ENCODE measurements around the gene FRAT2.

The FRAT2 gene

DNA sequence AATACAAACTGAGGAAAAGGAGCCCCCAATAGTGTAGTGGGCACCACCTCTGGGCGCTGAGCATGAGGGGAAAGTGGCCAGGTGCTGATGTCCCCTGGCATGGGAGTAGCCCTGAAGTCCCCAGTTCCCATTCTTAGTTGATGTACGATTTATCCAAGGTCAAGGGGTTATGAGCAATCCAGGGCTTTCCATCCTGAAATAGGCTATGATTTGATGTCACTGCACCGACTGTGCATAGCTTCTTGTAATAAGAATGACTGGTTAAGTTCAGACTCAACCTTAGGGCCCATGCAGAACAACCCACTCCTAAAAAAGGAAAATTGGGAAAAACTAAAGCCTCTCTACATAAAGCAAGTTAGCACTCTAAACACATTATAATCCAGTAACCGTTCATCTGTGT is 11.0 kb downstream of the FRAT2 start:
- DNase-seq (ENCODE audit: low read depth): no peak

- DNase-seq (ENCODE audit: low read depth): no peak
These were observed 12.7 kb downstream of the FRAT2 start for GRCh38 chr10:97321804-97322190.

DNA sequence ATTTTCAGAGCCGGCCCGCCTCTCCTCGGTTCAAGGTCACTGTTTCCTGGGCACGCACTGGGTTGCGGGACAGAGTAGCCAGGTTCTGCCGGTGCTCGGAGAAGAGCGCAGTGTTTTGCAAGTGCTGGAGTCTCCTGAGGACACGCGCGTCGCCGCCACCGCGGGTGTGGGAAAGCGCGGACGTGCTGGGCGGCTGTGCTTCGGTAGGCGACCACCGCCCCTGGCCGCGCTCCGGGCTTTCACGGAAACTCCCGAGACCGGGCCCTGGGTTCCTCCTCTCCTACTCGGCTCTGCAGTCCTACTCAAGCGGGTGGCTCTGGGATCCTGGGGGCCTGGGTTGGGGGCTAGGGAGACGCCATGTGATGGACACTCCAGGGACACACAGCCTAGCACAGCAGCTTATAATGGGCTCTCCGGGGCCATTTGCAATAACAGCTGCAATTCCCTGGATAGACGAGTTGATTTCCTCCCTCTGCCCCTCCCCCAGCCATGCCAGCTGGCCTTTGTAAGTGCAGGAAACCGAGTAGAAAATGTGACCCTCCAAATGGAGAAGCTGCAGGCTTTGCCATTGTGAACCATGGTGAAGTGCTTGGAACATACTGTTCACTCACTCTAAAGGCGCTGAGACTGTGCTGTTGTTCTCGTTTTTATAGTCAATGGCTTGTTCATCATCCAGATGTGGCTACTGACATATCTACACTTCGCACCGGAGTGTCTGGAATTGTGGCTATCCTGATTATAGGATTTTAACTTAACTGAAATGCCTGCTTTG is 13.3 kb downstream of the FRAT2 start:
- DNase-seq (ENCODE audit: low read depth): no peak

DNA sequence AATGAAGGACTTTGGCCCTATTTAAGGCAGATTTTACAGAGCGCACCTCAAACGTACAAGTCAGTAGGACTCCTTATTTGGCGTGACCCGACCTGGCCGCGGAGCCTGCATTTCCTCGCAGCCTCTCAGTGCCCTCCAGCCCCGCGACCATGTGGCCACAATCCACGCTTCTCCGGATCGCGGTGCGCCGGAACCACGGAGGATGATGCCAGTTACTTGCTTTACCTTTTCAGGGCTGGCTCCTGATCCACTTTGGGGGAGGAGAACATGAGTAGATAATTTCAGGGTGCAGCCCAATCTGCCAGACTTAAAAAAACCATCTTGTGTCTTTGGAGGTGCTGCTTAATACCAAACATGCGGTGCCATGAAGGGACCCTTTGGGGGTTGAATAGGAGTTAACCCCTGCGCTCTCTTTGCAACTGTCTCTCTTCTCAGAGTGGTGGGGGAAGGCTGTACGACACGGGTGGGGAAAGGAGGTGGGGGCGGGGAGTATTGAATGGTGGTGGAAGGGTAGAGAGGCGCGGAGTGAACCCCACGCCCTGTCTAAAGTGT is 14.0 kb downstream of the FRAT2 start:
- DNase-seq (ENCODE audit: low read depth): no peak

DNA sequence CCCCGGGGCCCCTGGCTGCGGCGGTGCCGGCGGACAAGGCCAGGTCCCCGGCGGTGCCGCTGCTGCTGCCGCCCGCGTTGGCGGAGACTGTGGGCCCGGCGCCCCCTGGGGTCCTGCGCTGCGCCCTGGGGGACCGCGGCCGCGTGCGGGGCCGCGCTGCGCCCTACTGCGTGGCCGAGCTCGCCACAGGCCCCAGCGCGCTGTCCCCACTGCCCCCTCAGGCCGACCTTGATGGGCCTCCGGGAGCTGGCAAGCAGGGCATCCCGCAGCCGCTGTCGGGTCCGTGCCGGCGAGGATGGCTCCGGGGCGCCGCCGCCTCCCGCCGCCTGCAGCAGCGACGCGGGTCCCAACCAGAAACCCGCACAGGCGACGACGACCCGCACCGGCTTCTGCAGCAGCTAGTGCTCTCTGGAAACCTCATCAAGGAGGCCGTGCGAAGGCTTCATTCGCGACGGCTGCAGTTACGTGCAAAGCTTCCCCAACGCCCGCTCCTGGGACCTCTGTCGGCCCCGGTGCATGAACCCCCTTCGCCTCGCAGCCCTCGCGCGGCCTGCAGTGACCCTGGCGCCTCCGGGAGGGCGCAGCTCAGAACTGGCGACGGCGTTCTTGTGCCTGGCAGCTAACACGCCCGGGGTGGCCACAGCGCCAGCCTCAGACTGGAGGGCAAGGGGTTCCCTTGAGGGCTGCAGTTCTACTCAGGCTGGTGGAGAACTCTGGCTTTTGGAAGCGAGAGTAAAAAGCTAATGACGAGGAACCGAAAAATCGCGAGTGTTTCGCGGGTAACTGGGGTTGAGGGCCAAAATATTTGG is 14.7 kb downstream of the FRAT2 start:
- peak; percentile 44 for DNase-seq (ENCODE audit: low read depth)

- DNase-seq (ENCODE audit: low read depth): peak; percentile 81
These were observed 15.5 kb downstream of the FRAT2 start, which contains the start of gene FRAT1 for GRCh38 chr10:97318772-97319651. FRAT1 (plus strand) TSS chr10:97319271; CDS start chr10:97319454, 183 bp downstream.

- no peak for DNase-seq (ENCODE audit: low read depth)
These were observed 19.9 kb downstream of the FRAT2 start for GRCh38 chr10:97314671-97315070.

- DNase-seq (ENCODE audit: low read depth): no peak
These were observed 21.6 kb downstream of the FRAT2 start for GRCh38 chr10:97312897-97313296.

DNA sequence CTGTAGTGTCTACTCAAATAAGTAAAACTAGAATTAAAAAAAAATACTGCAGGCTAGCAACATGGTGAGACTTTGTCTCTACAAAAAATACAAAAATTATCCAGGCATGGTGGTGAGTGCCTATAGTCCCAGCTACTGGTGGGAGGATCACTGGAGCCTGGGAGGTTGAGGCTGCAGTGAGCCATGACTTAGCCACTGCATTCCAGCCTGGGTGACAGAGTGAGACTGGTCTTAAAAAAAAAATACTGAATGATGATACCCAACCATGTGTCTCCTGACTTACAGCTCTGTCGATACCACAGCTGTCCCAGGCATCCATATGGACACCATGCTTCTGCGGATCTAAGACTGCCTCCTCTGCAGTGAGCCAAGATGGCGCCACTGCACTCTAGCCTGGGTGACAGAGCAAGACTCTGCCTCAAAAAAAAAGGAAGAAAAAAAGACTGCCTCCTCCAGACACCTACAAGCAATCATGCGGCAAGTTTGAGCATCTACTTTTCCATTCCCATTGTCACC is 23.4 kb downstream of the FRAT2 start:
- DNase-seq (ENCODE audit: low read depth): no peak

DNA sequence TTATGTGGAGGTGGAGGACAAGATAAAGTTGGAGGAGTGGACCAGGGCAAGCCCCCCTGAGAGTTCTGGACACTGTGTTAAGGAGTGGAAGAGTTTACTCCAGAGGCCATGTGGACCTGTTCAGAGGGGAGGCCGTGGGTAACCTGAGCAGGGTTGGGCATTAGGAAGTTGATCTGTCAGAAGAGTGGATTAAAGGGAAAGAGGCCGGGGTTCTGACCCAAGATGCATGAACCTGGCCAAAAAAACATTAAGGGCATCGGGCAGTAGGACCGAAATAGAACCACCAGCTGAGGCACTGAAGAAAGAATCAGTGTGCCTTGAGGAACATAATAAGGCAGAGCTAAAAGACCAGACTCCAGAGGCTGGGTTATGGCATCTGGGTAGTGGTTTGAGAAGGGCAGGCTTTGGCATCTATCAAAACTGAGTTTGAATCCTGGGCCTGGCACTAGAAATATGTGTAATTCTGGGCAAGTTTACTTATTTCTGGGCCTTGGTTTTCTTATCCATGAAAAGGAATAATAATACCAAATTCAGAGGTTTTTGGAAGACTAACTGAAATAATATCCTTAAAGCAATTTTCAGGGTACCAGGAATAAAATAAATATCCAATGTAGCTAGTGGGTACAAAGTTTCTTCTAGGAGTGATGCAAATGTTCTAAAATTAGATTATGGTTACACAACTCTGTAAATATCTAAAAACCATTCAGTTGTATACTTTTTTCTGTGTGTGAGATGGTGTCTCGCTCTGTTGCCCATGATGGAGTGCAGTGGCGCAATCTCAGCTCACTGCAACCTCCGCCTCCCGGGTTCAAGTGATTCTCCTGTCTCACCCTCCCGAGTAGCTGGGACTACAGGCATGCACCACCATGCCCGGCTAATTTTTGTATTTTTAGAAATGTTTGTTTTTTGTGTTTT is 26.4 kb downstream of the FRAT2 start:
- no peak for DNase-seq (ENCODE audit: low read depth)

DNA sequence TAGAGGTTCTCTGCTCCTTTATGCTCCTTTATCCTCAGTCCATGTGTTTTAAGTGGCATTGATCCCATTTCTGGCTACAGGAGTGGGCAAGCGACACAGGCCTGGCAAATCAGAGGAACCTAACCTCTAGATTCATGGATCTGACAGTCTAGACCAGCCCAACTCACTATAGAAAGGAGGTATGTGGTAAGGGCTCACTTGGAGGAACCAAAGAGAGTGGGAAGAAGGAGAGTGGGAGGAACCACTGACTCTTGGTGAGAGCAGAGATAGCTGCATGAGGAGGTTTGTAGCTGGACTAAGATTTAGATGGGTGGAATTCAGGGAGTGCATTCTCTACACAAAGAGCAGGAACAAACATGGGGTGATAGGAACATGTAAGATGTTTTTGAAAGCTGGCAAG is 27.1 kb downstream of the FRAT2 start:
- no peak for DNase-seq (ENCODE audit: low read depth)

DNA sequence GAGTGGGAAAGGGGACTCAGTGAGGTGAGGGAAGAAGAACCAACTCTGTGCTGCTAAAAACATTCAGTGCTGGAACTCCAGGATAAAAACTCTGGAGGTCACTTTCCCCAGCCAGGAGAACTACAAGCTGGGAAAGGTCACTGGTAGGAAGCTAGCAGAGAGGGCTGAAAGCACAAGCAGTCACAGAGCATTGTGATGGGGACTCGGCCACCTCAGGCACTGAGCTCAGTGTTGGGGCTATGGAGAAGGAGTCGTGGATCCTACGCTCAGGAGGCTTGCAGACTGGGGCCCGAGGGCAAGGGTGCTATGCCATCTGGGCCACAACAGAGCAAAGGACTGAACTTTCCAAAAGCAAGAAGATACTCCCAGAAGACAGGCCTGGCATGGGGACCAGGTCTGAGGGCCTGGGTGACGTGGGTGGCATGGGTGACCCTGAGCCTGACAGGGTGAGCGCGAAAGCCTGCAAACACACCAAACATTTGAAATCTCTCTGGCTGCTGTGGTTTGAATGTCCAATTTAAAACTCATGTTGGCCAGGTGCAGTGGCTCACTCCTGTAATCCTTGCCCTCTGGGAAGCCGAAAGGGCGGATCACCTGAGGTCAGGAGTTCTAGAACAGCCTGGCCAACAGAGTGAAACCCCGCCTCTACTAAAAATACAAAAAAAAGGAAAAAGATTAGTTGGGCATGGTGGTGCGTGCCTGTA is 32.3 kb downstream of the FRAT2 start:
- DNase-seq (ENCODE audit: low read depth): no peak

- no peak for DNase-seq (ENCODE audit: low read depth)
These were observed 33.5 kb downstream of the FRAT2 start for GRCh38 chr10:97300980-97301379.

DNA sequence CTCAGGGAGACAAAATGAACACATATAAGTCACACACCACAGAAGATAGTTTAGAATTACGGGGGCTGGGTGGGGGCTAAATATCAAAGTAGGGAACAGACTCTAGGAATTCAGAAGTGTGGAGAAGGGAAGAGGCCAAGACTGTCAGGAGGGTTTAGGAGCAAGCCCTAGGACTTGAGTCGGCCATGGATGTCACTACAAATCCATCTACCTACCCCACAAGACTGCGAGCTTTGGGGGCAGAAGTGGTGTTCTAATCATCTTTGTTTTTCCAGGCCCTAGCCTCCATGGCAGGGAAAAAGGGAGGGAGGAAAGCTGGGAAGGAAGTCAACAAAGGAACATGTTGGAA is 36.3 kb downstream of the FRAT2 start:
- no peak for DNase-seq (ENCODE audit: low read depth)

DNA sequence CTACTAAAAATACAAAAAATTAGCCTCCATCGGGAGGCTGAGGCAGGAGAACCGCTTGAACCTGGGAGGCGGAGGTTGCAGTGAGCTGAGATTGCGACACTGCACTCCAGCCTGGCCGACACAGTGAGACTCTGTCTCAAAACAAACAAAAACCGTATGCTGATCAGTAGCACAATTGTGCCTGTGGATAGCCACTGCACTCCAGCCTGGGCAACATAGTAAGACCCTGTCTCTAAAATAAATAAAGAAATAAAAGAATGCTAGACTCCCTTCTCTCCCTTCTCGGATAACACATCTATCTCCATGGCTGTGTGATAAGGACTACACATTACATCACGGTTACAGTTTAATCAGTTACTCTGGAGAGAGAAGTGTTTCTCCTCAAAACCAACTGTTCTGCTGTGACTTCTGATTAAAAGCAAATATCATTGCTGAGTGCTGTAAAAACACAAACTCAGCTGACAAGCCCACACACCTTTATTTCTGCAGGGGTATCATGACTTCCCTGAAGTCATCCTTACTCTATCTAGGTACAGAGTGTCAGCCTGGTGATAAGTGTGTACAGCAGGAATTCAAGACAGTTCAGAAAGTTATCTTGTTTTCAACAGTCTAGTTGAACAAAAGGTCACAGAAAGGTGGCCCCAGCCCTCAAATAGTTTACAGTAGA is 36.8 kb downstream of the FRAT2 start:
- no peak for DNase-seq (ENCODE audit: low read depth)

GRCh38 chr10:97292862-97293198 is 41.7 kb downstream of the FRAT2 start:
- no peak for DNase-seq (ENCODE audit: low read depth)

DNA sequence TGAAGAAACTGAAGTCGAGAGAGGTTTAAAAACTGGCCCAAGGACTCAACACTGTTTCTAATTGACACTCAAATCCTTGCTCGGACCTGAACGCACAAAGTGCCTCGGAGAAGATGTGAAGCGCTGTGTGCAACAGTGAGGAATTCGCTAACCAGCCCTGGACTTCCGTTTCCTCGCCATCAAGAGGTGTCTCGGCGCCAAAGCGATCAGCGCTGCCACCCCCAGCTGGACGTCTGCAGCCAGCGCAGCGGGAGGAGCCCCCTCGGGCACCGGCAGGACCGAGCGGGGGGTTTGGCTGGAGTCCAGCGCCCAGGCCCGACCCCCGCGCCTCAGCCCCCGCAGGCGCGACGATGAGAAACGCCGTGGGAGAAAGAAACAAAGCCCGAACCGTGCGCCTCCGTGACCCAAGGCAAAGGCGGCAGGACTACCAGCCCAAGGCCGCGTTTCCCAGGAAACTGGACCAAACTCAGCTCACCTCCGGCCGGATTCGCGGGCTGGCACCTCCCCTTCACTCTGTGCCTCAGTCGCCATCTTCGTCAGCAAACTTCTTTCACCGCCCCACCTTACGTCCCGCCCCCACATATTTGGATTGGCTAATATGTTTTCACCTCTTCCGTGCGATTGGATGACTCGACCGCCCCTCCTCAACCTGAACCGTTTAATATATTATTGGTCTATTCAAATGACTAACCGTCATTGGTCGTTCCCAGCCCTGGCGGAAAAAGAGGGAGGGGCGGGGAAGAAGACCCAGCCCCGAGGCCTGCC is 42.2 kb downstream of the FRAT2 start, which contains the start of gene ARHGAP19:
ARHGAP19 (minus strand) TSS at position 541 of the 765 bp plus-strand sequence; CDS start at position 531, 10 bp downstream.
- peak; percentile 81 for DNase-seq (ENCODE audit: low read depth)

DNA sequence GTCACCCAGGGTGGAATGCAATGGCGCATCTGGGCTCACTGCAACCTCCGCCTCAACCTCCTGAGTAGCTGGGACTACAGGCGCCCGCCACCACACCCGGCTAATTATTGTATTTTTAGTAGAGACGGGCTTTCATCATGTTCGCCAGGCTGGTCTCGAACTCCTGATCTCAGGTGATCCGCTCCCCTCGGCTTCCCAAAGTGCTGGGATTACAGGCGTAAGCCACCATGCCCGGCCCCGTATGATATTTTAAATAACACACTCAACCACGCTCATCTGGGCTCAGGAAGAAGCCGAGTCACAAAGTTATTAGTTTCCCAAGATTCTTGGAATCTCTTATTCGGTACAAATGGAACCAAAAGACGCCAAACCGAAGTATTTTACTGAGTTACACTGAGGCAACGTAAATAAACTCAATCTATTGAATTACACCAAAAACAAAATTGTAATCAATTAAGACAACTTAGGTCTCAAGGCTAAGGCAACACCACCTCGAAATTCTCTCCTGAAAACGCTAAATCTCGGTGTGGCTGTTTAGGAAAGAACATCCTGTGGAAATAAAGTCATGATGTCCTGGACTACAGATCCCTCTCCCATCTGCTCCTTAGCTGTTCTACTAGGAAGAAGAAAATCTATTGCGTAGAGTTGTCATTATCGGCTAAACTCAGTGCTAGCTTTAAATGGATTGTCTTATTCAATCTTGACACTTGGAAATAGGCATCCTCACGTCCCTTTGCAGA is 43.0 kb downstream of the FRAT2 start:
- DNase-seq (ENCODE audit: low read depth): no peak

Data from activated T-helper 1 cell treated with Interleukin-2 at 50 U/mL for 16 hours (primary cell).